Natural killer cell (primary cell): ENCODE measurements around the gene ABT1. TPM values are rescaled to one million over a fixed set of nuclear protein-coding genes. Genes with fewer than 3 reads are reported as not detected.

Experiments used
- ATAC-seq, 3 donors: fragments of 150-1000 bp in 2 of 3; fragments of 200-7000 bp in 1 of 3; cut with Tn5 transposase; 1 replicate in 1 of 3; 2 replicates in 2 of 3; pipeline ENCODE4 v1.10.0; 2021; ENCODE audit warnings: mild to moderate bottlenecking in 2 of 3, moderate library complexity in 2 of 3
- DNase-seq, 2 donors: peaks; one replicate each; pipeline versions ENCODE4 v3.0.0 to v3.0.0-alpha.2; 2013 to 2021; ENCODE audit warnings: mixed read lengths in 1 of 2
- H3K27ac ChIP-seq: one replicate; pipeline ENCODE4 v1.5.1; 2013; ENCODE audit warnings: mild to moderate bottlenecking, low read length
- H3K27me3 ChIP-seq: one replicate; pipeline ENCODE4 v1.6.1; 2013; ENCODE audit warnings: low read length; ENCODE audit not compliant: control insufficient read depth, insufficient read depth
- H3K36me3 ChIP-seq: one replicate; pipeline ENCODE4 v1.6.1; 2013; ENCODE audit warnings: low read length; ENCODE audit not compliant: control insufficient read depth, insufficient read depth
- H3K4me1 ChIP-seq: one replicate; pipeline ENCODE4 v1.6.1; 2013; ENCODE audit warnings: low read length; ENCODE audit not compliant: control insufficient read depth, insufficient read depth
- H3K4me3 ChIP-seq: one replicate; pipeline ENCODE4 v1.5.1; 2013; ENCODE audit warnings: low read length
- H3K9me3 ChIP-seq: one replicate; pipeline ENCODE4 v1.6.1; 2013; ENCODE audit warnings: low read length; ENCODE audit not compliant: control insufficient read depth, insufficient read depth
- H3K27ac Mint-ChIP-seq, 2 donors: one replicate each; pipeline ENCODE4 v1.8.0; 2022; ENCODE audit warnings: mild to moderate bottlenecking in 2 of 2, mixed read lengths in 2 of 2, moderate library complexity in 1 of 2
- H3K27me3 Mint-ChIP-seq, 2 donors: one replicate each; pipeline ENCODE4 v1.8.0; 2022; ENCODE audit warnings: low read depth in 2 of 2, mixed read lengths in 2 of 2
- H3K36me3 Mint-ChIP-seq: one replicate; pipeline ENCODE4 v1.8.0; 2022; ENCODE audit warnings: mixed read lengths
- H3K4me1 Mint-ChIP-seq, 2 donors: one replicate each; pipeline ENCODE4 v1.8.0; 2022; ENCODE audit warnings: mixed read lengths in 2 of 2
- H3K4me3 Mint-ChIP-seq: one replicate; pipeline ENCODE4 v1.8.0; 2022; ENCODE audit warnings: mild to moderate bottlenecking, moderate library complexity, mixed read lengths
- H3K9me3 Mint-ChIP-seq, 2 donors: one replicate each; pipeline ENCODE4 v1.8.0; 2022; ENCODE audit warnings: mixed read lengths in 2 of 2
- WGBS: methylation state at CpG from one replicate; pipeline ENCODE4 v1.1.7; 2013; ENCODE audit warnings: missing lambda C conversion rate; ENCODE audit not compliant: insufficient coverage; 5-methylcytosine and 5-hydroxymethylcytosine counted together
- intact Hi-C: fragments of 100-400 bp; cut with micrococcal nuclease; formaldehyde crosslinking; loops from one replicate; pipeline ENCODE4 v1.14.2; 2022
- total RNA-seq, 4 donors: library from RNA; stranded (reverse); fragments of 120-200 nt in 1 of 4; gene quantifications; one replicate each; pipeline versions ENCODE4 v1.2.3 to v1.2.4, GENCODE V29; 2013 to 2022
- TF ChIP-seq, protein P1 (sequence below): fragments of 200-600 bp; IDR thresholded peaks from one replicate; pipeline ENCODE4 v1.8.0; 2022; ENCODE audit warnings: antibody characterized with exemption

ABT1 gene
- total RNA-seq, 3 donors from 2014 or later (not counting 1 experiment from before 2014, with no cell fraction given) = 23.9 to 30.7 (median 29.9) TPM

DNA sequence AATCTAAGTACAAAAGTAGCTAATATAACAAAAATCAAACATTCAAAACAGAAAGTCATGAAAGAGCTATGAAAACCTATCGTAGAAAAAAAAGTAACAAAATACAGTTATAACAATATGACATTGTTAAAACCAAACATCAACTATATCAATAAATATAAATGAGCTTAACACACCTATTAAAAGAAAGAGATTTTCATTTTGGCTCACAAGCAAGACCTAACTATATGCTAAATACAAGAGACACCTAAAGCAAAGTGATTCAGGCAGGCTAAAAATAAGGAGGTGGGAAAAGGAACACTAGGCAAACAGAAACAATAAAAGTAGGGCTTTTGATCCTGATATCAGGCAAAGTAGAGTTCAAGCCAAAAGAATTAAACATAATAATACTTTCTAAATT is 49.3 kb downstream of the ABT1 start:
- H3K27ac Mint-ChIP-seq = no peak overlapping the region
- TF ChIP-seq, protein P1, sequence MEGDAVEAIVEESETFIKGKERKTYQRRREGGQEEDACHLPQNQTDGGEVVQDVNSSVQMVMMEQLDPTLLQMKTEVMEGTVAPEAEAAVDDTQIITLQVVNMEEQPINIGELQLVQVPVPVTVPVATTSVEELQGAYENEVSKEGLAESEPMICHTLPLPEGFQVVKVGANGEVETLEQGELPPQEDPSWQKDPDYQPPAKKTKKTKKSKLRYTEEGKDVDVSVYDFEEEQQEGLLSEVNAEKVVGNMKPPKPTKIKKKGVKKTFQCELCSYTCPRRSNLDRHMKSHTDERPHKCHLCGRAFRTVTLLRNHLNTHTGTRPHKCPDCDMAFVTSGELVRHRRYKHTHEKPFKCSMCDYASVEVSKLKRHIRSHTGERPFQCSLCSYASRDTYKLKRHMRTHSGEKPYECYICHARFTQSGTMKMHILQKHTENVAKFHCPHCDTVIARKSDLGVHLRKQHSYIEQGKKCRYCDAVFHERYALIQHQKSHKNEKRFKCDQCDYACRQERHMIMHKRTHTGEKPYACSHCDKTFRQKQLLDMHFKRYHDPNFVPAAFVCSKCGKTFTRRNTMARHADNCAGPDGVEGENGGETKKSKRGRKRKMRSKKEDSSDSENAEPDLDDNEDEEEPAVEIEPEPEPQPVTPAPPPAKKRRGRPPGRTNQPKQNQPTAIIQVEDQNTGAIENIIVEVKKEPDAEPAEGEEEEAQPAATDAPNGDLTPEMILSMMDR = no peak
- H3K9me3 Mint-ChIP-seq = peaks cover 0 to 6% of the 10 kb centered on the region in 2 donors
- H3K36me3 Mint-ChIP-seq = peaks cover 38% of the 10 kb centered on the region
- intact Hi-C loops = no loop called here
- no peak overlapping the region for H3K27ac ChIP-seq
- no CpG with 5 or more reads among the region's 1 CpG for WGBS
- no peak for DNase-seq
- no peak overlapping the region for H3K4me3 ChIP-seq
- H3K4me3 Mint-ChIP-seq = no peak overlapping the region
- peaks cover 18 to 22% of the 10 kb centered on the region in 2 donors for H3K4me1 Mint-ChIP-seq
- no peaks in the 10 kb centered on the region for H3K27me3 ChIP-seq
- ATAC-seq = no peak
- no peaks in the 10 kb centered on the region for H3K4me1 ChIP-seq
- H3K36me3 ChIP-seq = peaks cover 26% of the 10 kb centered on the region
- H3K27me3 Mint-ChIP-seq = no peaks in the 10 kb centered on the region
- peaks cover 8% of the 10 kb centered on the region for H3K9me3 ChIP-seq

Other genes starting within 250 kb of the ABT1 start
- gene BTN3A2, start 231.8 kb upstream of the ABT1 start, total RNA-seq = 100 to 1,000 TPM; 174 to 260 (median 211) TPM
- 100 to 1,000 TPM in 1 of 3 donors, 10 to 100 TPM in 2; 72.2 to 104 (median 76.1) TPM for gene BTN2A2, start 213.8 kb upstream of the ABT1 start, total RNA-seq
- 100 to 1,000 TPM; 285 to 373 (median 348) TPM for gene BTN3A1, start 194.7 kb upstream of the ABT1 start, total RNA-seq
- gene BTN3A3, start 156.4 kb upstream of the ABT1 start, total RNA-seq = 100 to 1,000 TPM in 2 of 3 donors, 10 to 100 TPM in 1; 88.1 to 154 (median 142) TPM
- 10 to 100 TPM; 33.8 to 51.2 (median 43.3) TPM for gene BTN2A1, start 139.0 kb upstream of the ABT1 start, total RNA-seq
- gene BTN1A1, start 96.7 kb upstream of the ABT1 start, total RNA-seq = not detected
- 10 to 100 TPM; 55.7 to 80.6 (median 70.3) TPM for gene HMGN4, start 58.6 kb upstream of the ABT1 start, total RNA-seq
- gene ZNF322, start 62.8 kb downstream of the ABT1 start, total RNA-seq = 10 to 100 TPM in 1 of 3 donors, 1 to 10 TPM in 2; 7.0 to 12.1 (median 9.3) TPM